Fibroblast of lung (primary cell): ENCODE measurements around the gene MRPL16. TPM values are rescaled to one million over a fixed set of nuclear protein-coding genes. Genes with fewer than 3 reads are reported as not detected.

Experiments
- DNase-seq, 2 donors: peaks; one replicate each; pipeline versions ENCODE4 v3.0.0 to v3.0.0-alpha.2; 2010; ENCODE audit warnings: low read depth in 2 of 2
- H2AFZ ChIP-seq: 2 replicates; pipeline ENCODE4 v1.5.1; 2012; ENCODE audit warnings: low read length, control low read depth, inconsistent platforms
- H3K27ac ChIP-seq: 2 replicates; pipeline ENCODE4 v1.5.1; 2011; ENCODE audit warnings: low read length, control low read depth; ENCODE audit not compliant: insufficient read depth
- H3K27me3 ChIP-seq: 2 replicates; pipeline ENCODE4 v1.5.1; 2011; ENCODE audit warnings: mild to moderate bottlenecking, low read length; ENCODE audit not compliant: control insufficient read depth, insufficient read depth
- H3K36me3 ChIP-seq: 2 replicates; pipeline ENCODE4 v1.5.1; 2011; ENCODE audit warnings: low read length; ENCODE audit not compliant: control insufficient read depth, insufficient read depth
- H3K4me1 ChIP-seq: 2 replicates; pipeline ENCODE4 v1.5.1; 2011; ENCODE audit warnings: low read length; ENCODE audit not compliant: control insufficient read depth, insufficient read depth; ENCODE audit errors: extremely low read depth
- H3K4me2 ChIP-seq: 2 replicates; pipeline ENCODE4 v1.5.1; 2011; ENCODE audit warnings: low read length, control low read depth; ENCODE audit not compliant: insufficient read depth; ENCODE audit errors: extremely low read depth
- H3K4me3 ChIP-seq, 4 experiments: fragments of 200-600 bp in 1 of 4; sonication (generic) in 1 of 4; replicated peaks in 1 of 4; 2 replicates each; pipeline ENCODE4 v1.5.1; 2011 to 2016; ENCODE audit warnings: low read length in 4 of 4, low read depth in 3 of 4, mild to moderate bottlenecking in 3 of 4, control low read depth in 2 of 4, inconsistent platforms in 1 of 4, mixed read lengths in 1 of 4; ENCODE audit not compliant: insufficient read depth in 1 of 4; ENCODE audit errors: control extremely low read depth in 1 of 4
- H3K79me2 ChIP-seq: 2 replicates; pipeline ENCODE4 v1.5.1; 2012; ENCODE audit warnings: mild to moderate bottlenecking, low read length, inconsistent platforms; ENCODE audit not compliant: control insufficient read depth, insufficient read depth
- H3K9ac ChIP-seq: 2 replicates; pipeline ENCODE4 v1.5.1; 2011; ENCODE audit warnings: mild to moderate bottlenecking, low read length, control low read depth; ENCODE audit not compliant: insufficient read depth
- H3K9me3 ChIP-seq: 2 replicates; pipeline ENCODE4 v1.5.1; 2012; ENCODE audit warnings: low read depth, low read length; ENCODE audit not compliant: control insufficient read depth, insufficient read depth
- H4K20me1 ChIP-seq: 2 replicates; pipeline ENCODE4 v1.5.1; 2011; ENCODE audit warnings: low read length; ENCODE audit not compliant: control insufficient read depth, insufficient read depth; ENCODE audit errors: extremely low read depth
- EZH2 ChIP-seq: IDR thresholded peaks from 2 replicates; pipeline ENCODE4 v1.5.1; 2012; ENCODE audit warnings: low read length, control low read depth, mild to moderate bottlenecking; ENCODE audit errors: missing control alignments
- polyA plus RNA-seq, 2 donors: library from polyadenylated mRNA; depleted of rRNA in 1 of 2; stranded (reverse) in 1 of 2; unstranded in 1 of 2; fragments of >200 nt; gene quantifications; 2 replicates each; pipeline ENCODE4 v1.2.1, GENCODE V29; 2011 to 2012; ENCODE audit warnings: missing spikeins in 1 of 2
- total RNA-seq: library from RNA; depleted of rRNA; stranded (reverse); fragments of >200 nt; gene quantifications from 2 replicates; pipeline ENCODE4 v1.2.1, GENCODE V29; 2014
- TF ChIP-seq, protein P1 (sequence below), 2 donors: IDR thresholded peaks in 1 of 2; conservative IDR thresholded peaks in 1 of 2; 1 replicate in 1 of 2; 2 replicates in 1 of 2; pipeline ENCODE4 v1.5.1; 2011 to 2012; ENCODE audit warnings: low read length in 2 of 2, control low read depth in 1 of 2, inconsistent platforms in 1 of 2, low read depth in 1 of 2, mild to moderate bottlenecking in 1 of 2

The MRPL16 gene
- total and polyA plus RNA-seq, 2 donors (not counting 1 experiment from before 2014, with no cell fraction given): 43.1 to 64.9 TPM

DNA sequence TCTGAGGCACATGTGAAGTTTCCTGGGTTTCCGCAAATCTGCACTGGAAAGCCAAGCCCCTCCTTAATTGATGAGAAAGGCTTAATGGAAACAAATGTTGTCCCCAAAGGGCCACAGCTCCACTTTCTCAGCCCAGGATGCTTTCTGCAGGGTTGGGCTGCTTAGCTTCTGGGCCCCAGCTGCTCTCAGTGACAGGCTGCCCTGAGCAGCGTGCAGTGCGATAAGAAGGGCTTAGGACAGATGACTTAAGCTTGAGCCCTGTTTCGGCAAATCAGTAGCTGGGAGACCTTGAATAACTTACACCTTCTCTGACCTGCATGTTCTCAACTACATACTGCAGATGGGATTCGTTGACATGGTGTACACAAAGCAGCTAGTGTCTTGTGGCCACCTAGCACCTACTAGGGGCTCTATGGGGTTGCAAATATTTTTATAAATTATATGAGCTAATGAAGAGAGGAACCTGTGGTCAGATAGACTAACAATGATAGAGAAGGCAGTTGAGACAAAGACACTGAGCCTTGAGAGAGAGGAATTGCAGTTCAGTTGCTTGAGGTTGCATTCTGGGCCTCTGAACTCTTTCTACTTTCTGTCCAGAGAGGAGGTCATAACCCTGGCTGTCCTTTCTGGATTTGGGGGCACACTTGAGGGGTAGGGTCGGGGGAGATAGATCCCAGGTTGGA, 43.9 kb downstream of the MRPL16 start:
- no peaks in the 10 kb centered on the region for H3K27me3 ChIP-seq
- H2AFZ ChIP-seq: no peak overlapping the region
- H3K4me3 ChIP-seq: no peak overlapping the region
- no peak overlapping the region for H3K27ac ChIP-seq
- no peaks in the 10 kb centered on the region for H3K4me1 ChIP-seq
- no peak overlapping the region for H3K4me2 ChIP-seq
- TF ChIP-seq EZH2: no peak
- H3K9ac ChIP-seq: no peak overlapping the region
- DNase-seq: no peak
- H4K20me1 ChIP-seq: no peaks in the 10 kb centered on the region
- no peaks in the 10 kb centered on the region for H3K9me3 ChIP-seq
- peaks cover 1% of the 10 kb centered on the region for H3K36me3 ChIP-seq
- H3K79me2 ChIP-seq: peaks cover 25% of the 10 kb centered on the region

DNA sequence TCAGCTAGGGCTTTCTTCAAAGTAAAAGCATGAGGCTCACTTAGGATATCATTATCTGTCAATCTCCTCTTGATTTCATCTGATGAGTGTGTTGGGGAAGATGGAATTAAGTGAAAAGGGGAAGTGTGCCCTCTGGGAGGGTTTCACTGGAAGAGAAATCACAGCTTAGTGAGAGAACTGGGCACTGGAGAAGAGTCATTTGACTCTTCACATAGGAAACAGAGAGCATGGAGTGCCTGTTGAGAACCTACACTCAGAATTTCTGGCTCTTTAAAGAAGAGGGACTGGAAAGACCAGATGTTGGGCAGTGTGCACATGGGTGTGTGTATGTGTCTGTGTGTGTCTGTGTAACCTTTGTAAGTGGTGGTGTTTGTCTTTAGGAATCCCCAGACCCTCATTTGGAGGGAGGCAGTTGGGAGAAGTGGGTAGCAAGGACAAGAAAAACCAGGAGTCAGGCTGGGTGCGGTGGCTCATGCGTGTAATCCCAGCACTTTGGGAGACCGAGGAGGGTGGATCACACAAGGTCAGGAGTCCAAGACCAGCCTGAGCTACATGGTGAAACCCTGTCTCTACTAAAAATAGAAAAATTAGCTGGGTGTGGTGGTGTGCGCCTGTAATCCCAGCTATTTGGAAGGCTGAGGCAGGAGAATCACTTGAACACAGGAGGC, 45.4 kb downstream of the MRPL16 start:
- Histone ChIP-seq H4K20me1 (no peaks in the 10 kb centered on the region), H3K27me3 (no peaks in the 10 kb centered on the region), H3K27ac (no peak overlapping the region), H3K4me1 (no peaks in the 10 kb centered on the region), H3K36me3 (peaks cover 1% of the 10 kb centered on the region), H3K4me3 (no peak overlapping the region), H2AFZ (no peak overlapping the region), H3K79me2 (peaks cover 28% of the 10 kb centered on the region), H3K9ac (no peak overlapping the region), H3K4me2 (no peak overlapping the region), H3K9me3 (no peaks in the 10 kb centered on the region)
- DNase-seq: no peak
- TF ChIP-seq EZH2: no peak
- TF ChIP-seq, protein P1, sequence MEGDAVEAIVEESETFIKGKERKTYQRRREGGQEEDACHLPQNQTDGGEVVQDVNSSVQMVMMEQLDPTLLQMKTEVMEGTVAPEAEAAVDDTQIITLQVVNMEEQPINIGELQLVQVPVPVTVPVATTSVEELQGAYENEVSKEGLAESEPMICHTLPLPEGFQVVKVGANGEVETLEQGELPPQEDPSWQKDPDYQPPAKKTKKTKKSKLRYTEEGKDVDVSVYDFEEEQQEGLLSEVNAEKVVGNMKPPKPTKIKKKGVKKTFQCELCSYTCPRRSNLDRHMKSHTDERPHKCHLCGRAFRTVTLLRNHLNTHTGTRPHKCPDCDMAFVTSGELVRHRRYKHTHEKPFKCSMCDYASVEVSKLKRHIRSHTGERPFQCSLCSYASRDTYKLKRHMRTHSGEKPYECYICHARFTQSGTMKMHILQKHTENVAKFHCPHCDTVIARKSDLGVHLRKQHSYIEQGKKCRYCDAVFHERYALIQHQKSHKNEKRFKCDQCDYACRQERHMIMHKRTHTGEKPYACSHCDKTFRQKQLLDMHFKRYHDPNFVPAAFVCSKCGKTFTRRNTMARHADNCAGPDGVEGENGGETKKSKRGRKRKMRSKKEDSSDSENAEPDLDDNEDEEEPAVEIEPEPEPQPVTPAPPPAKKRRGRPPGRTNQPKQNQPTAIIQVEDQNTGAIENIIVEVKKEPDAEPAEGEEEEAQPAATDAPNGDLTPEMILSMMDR (conservative IDR thresholded peaks at IDR 0.05 in 1 of 2, IDR thresholded peaks at IDR 0.05 in 1 of 2; ENCODE audit: low read depth in 1 of 2, low read length in 2 of 2): no peak

DNA sequence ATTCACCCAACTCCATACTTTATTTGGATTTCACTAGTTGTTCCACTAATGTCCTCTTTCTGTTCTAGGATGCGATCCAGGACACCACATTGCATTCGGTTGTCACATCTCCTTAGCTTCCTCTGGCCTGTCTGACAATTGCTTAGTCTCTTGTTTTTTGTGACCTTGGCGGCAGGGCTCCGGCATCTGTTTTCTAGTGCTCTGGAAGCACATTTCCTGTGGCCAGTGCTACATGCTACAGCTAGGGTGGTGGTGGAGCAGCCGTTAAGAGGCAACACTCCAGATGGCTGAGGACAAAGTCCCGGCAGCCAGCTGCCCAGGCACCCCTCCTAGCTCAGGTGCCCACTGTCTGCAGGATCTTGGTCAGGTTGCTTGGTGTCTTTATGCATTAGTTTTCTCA, 48.6 kb downstream of the MRPL16 start:
- Histone ChIP-seq H4K20me1 (no peaks in the 10 kb centered on the region), H3K79me2 (peaks cover 25% of the 10 kb centered on the region)

More for the DNA sequence above, 48.6 kb downstream of the MRPL16 start:
- Histone ChIP-seq H3K36me3 (no peaks in the 10 kb centered on the region), H3K4me3 (no peak overlapping the region), H2AFZ (no peak overlapping the region), H3K27ac (no peak overlapping the region), H3K4me1 (no peaks in the 10 kb centered on the region), H3K9me3 (no peaks in the 10 kb centered on the region), H3K4me2 (no peak overlapping the region), H3K9ac (no peak overlapping the region), H3K27me3 (no peaks in the 10 kb centered on the region)
- no peak for DNase-seq
- TF ChIP-seq, protein P1 (conservative IDR thresholded peaks at IDR 0.05 in 1 of 2, IDR thresholded peaks at IDR 0.05 in 1 of 2; ENCODE audit: low read depth in 1 of 2, low read length in 2 of 2): no peak
- TF ChIP-seq EZH2: no peak
